Esophagus squamous epithelium (tissue), 5 donors: ENCODE results near the gene NOTUM. TPM values are rescaled to one million over a fixed set of nuclear protein-coding genes. Genes with fewer than 3 reads are reported as not detected.
A peak's percentile ranks its signal among the peaks of the same experiment; 100 is the strongest.

Source experiments
- DNase-seq: peaks from one replicate; lab custom pipeline; 2025; lab: John Stamatoyannopoulos, UW
- H3K27ac ChIP-seq, 4 donors: fragments of 200-600 bp; sonication (generic); one replicate each; pipeline ENCODE4 v1.5.1; 2016 to 2019; ENCODE audit warnings: mild to moderate bottlenecking in 1 of 4
- H3K27me3 ChIP-seq, 4 donors: fragments of 200-600 bp; sonication (generic); 1 replicate in 3 of 4; 2 replicates in 1 of 4; pipeline versions ENCODE4 v1.5.1 to v1.6.0; 2017 to 2021; ENCODE audit warnings: antibody characterized with exemption in 1 of 4
- H3K36me3 ChIP-seq, 3 donors: fragments of 200-600 bp; sonication (generic); one replicate each; pipeline ENCODE4 v1.5.1; 2016 to 2019
- H3K4me1 ChIP-seq, 3 donors: fragments of 200-600 bp; sonication (generic); one replicate each; pipeline ENCODE4 v1.5.1; 2017 to 2019
- H3K4me3 ChIP-seq, 4 donors: fragments of 200-600 bp; sonication (generic); 1 replicate in 3 of 4; 2 replicates in 1 of 4; pipeline ENCODE4 v1.5.1; 2016 to 2019; ENCODE audit warnings: mild to moderate bottlenecking in 2 of 4, moderate library complexity in 1 of 4
- H3K9me3 ChIP-seq, 3 donors: fragments of 200-600 bp; sonication (generic); one replicate each; pipeline ENCODE4 v1.5.1; 2016 to 2019
- POLR2A ChIP-seq, 4 donors: fragments of 450-650 bp; IDR thresholded peaks; one replicate each; pipeline ENCODE4 v1.6.1; 2017; ENCODE audit warnings: antibody characterized with exemption in 4 of 4, mild to moderate bottlenecking in 4 of 4, moderate library complexity in 3 of 4
- WGBS, 2 donors: methylation state at CpG; one replicate each; pipeline ENCODE4 v1.1.5; 2018; 5-methylcytosine and 5-hydroxymethylcytosine counted together
- intact Hi-C: fragments of 100-400 bp; cut with DNase I; formaldehyde crosslinking; loops from one replicate; pipeline ENCODE4 v1.15.0; 2022
- total RNA-seq, 4 donors: library from RNA; depleted of rRNA; stranded (reverse); fragments of >200 nt; gene quantifications; one replicate each; pipeline ENCODE4 v1.1.0, GENCODE V29; 2016
- TF ChIP-seq, protein P1 (sequence below), 6 experiments: fragments of 450-650 bp in 4 of 6; fragments of 200-600 bp in 2 of 6; sonication (generic) in 2 of 6; IDR thresholded peaks; one replicate each; pipeline ENCODE4 v1.5.1; 2016 to 2019; ENCODE audit warnings: antibody characterized with exemption in 6 of 6, mild to moderate bottlenecking in 4 of 6, moderate library complexity in 4 of 6
- donor health status: DM: yes; HTN: yes; CAD: no.

The NOTUM gene
- total RNA-seq, 4 donors from 2014 or later = 0.11 to 0.94 (median 0.19) TPM; not detected in 1

DNA sequence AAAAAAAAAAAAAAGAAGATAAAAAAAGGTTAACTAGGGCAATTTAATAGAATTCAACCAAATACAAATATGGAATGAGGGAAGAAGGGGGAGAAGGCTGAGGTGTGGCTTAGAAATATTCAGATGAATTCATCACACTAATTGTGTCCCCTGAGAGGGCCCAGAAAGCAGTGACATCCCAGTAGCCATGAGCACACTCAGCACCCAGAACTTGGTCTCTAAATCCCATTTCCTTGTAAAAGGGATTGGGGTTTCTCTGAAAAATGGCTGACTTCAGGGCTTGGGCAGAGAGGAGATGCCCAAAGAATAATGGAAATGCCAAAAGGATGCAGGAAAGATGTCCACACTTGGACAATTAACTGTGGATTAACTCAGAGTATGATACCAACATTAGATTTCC lies 12.4 kb upstream of the NOTUM start:
- no peak overlapping the region for H3K4me3 ChIP-seq
- peaks cover 15 to 26% (median 15%) of the 10 kb centered on the region in 3 donors for H3K4me1 ChIP-seq

DNA sequence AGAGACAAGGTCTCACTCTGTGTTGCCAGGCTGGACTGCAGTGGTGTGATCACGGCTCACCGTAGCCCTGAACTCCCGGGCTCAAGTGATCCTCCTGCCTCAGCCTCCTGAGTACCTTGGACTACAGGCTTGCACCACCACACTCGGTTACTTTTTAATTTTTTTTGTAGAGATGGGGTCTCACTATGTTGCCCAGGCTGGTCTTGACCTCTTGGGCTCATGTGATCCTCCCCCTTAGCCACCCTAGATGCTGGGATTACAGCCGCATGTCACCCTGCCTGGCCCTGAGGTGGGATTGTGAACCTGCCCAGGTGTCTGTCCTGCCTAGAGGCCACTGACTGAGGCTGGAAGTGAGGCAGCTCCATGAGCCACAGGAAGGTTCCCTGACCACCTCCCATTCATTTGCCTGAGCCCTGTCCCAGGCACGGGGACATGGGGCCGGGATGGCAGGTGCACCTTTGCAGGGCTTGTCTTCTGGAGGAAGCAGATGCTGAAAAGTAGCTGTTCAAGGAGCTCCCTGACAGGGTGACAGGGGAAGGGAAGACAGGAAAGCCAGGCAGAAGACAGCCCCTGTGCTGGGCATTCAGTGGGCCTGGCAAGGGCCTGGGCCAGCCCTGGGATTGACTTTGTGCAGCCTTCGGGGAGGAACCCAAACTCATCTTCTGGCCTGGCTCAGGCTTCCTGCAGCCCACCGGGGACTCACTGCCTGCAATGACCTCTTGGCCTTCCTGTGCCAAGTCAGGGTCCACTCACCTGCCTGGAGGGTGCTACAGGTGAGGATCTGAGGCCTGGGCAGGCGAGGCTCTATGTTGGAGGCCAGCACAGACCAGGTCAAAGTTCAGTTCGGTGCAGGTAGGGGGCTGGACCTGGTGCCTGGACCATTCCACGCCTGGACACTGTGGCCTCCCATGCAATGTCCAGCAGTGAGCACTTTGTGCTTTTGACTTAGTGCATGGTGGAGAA lies 8.1 kb upstream of the NOTUM start:
- H3K4me1 ChIP-seq = peaks cover 22 to 42% (median 24%) of the 10 kb centered on the region in 3 donors
- no peaks in the 10 kb centered on the region for H3K36me3 ChIP-seq
- H3K27me3 ChIP-seq = peaks cover 0 to 46% (median 0%) of the 10 kb centered on the region in 4 donors
- intact Hi-C loops = no loop called here
- H3K27ac ChIP-seq = peak overlapping the region in 1 of 4 donors; percentile 70
- 81 to 85% methylated on average over 4 to 8 of the region's 12 CpGs for WGBS, 2 donors
- TF ChIP-seq POLR2A (IDR thresholded peaks at IDR 0.05) = no peak
- TF ChIP-seq, protein P1, sequence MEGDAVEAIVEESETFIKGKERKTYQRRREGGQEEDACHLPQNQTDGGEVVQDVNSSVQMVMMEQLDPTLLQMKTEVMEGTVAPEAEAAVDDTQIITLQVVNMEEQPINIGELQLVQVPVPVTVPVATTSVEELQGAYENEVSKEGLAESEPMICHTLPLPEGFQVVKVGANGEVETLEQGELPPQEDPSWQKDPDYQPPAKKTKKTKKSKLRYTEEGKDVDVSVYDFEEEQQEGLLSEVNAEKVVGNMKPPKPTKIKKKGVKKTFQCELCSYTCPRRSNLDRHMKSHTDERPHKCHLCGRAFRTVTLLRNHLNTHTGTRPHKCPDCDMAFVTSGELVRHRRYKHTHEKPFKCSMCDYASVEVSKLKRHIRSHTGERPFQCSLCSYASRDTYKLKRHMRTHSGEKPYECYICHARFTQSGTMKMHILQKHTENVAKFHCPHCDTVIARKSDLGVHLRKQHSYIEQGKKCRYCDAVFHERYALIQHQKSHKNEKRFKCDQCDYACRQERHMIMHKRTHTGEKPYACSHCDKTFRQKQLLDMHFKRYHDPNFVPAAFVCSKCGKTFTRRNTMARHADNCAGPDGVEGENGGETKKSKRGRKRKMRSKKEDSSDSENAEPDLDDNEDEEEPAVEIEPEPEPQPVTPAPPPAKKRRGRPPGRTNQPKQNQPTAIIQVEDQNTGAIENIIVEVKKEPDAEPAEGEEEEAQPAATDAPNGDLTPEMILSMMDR (IDR thresholded peaks at IDR 0.05) = no peak
- peaks cover 0 to 9% (median 0%) of the 10 kb centered on the region in 3 donors for H3K9me3 ChIP-seq
- no peak for DNase-seq
- no peak overlapping the region for H3K4me3 ChIP-seq

More for the DNA sequence above, 12.4 kb upstream of the NOTUM start:
- TF ChIP-seq, protein P1 (IDR thresholded peaks at IDR 0.05) = no peak
- no peak for TF ChIP-seq POLR2A (IDR thresholded peaks at IDR 0.05)
- DNase-seq = no peak
- no peaks in the 10 kb centered on the region for H3K36me3 ChIP-seq
- intact Hi-C loops = no loop called here
- no peak overlapping the region for H3K27ac ChIP-seq
- H3K9me3 ChIP-seq = peaks cover 0 to 10% (median 0%) of the 10 kb centered on the region in 3 donors
- peaks cover 0 to 18% (median 0%) of the 10 kb centered on the region in 4 donors for H3K27me3 ChIP-seq

DNA sequence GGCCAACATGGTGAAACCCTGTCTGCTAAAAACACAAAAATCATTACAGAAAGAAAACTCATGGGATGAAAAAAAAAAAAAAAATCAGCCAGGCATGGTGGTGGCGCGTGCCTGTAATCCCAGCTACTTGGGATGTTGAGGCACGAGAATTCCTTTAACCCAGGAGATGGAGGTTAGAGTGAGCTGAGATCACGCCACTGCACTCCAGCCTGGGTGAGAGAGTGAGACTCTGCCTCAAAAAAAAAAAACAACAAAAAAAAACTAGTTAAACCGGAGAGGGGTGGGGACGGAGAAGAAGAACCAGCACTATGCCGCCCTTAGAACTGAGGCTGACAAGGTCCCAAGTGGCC lies 7.4 kb upstream of the NOTUM start:
- WGBS, 2 donors = 41 to 45% methylated on average over 7 of the region's 7 CpGs
- Histone ChIP-seq H3K4me1 (peaks cover 22 to 42% (median 24%) of the 10 kb centered on the region in 3 donors), H3K27me3 (peaks cover 0 to 53% (median 0%) of the 10 kb centered on the region in 4 donors), H3K27ac (peak overlapping the region in 3 of 4 donors; percentile 57 to 70 (median 65)), H3K9me3 (peaks cover 0 to 2% (median 0%) of the 10 kb centered on the region in 3 donors), H3K36me3 (no peaks in the 10 kb centered on the region), H3K4me3 (peak overlapping the region in 3 of 4 donors; percentile 27 to 47 (median 32))
- intact Hi-C loops = no loop called here
- DNase-seq = no peak
- no peak for TF ChIP-seq POLR2A (IDR thresholded peaks at IDR 0.05)
- TF ChIP-seq, protein P1 (IDR thresholded peaks at IDR 0.05) = no peak

DNA sequence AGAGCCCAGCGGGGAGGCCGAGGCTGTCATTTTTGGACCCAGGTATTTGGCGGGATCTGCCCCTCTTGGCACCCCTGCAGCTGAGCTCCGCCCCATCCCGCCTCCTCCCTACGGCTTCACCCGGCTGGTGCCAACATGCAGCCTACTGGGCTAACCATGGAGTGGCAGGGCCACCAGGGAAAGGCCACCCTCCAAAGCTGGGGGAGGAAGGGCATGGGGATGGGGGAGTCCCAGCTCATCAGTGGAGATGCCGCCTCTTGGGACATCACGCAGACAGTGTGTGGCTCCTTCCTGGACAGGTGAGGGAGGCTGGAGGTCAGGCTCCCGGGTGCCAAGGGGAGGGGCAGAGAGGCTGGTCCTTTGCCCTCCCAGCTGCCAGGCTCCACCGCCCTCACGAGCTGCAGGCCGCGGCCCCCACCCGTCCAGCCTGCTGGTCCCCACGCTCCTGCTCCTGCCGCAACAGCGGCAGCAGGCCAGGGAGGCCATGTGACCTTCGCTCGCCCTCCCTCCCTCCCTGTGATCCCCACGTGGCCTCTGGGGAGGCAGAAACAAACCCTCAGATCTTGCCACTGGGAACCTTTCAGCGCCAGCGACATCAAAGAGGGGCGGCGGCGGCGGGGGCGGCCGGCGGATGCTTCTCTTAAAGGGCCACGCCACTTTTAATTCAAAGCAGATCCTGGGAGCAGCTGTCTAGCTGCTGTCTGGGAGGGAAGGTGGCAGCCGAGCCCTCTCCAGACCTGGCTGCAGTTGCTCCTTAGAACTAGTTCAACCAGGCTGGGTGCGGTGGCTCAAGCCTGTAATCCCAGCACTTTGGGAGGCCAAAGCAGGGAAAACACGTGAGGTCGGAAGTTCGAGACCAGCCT lies 6.8 kb upstream of the NOTUM start:
- peaks cover 0 to 59% (median under 1%) of the 10 kb centered on the region in 4 donors for H3K27me3 ChIP-seq
- H3K36me3 ChIP-seq = no peaks in the 10 kb centered on the region
- TF ChIP-seq POLR2A (IDR thresholded peaks at IDR 0.05) = no peak
- TF ChIP-seq, protein P1 (IDR thresholded peaks at IDR 0.05) = no peak
- no peaks in the 10 kb centered on the region for H3K9me3 ChIP-seq
- 3 to 25% methylated on average over 4 to 8 of the region's 36 CpGs for WGBS, 2 donors
- intact Hi-C loops = no loop called here
- H3K4me1 ChIP-seq = peaks cover 22 to 42% (median 24%) of the 10 kb centered on the region in 3 donors
- H3K27ac ChIP-seq = peak overlapping the region; percentile 43 to 70 (median 61)
- no peak for DNase-seq
- H3K4me3 ChIP-seq = peak overlapping the region in 3 of 4 donors; percentile 27 to 47 (median 32)
